CD14-positive monocyte (primary cell): Measurements from ENCODE around the gene NRN1L. TPM values are rescaled to one million over a fixed set of nuclear protein-coding genes. Genes with fewer than 3 reads are reported as not detected.
A peak's percentile ranks its signal among the peaks of the same experiment; 100 is the strongest.

ENCODE experiments used
- DNase-seq, 3 donors: peaks; one replicate each; pipeline ENCODE4 v3.0.0-alpha.2; 2011 to 2022
- H2AFZ ChIP-seq: 2 replicates; pipeline ENCODE4 v1.6.0; 2012; ENCODE audit warnings: mild to moderate bottlenecking, low read depth, low read length, inconsistent platforms; ENCODE audit not compliant: insufficient read depth, poor library complexity, severe bottlenecking
- H3K27ac ChIP-seq, 2 donors: 1 replicate in 1 of 2; 2 replicates in 1 of 2; pipeline ENCODE4 v1.5.1; 2012 to 2013; ENCODE audit warnings: low read length in 2 of 2, control low read depth in 1 of 2, inconsistent platforms in 1 of 2, low read depth in 1 of 2, mild to moderate bottlenecking in 1 of 2
- H3K27me3 ChIP-seq, 2 donors: one replicate each; pipeline versions ENCODE4 v1.6.0 to v1.6.1; 2011 to 2013; ENCODE audit warnings: low read length in 2 of 2; ENCODE audit not compliant: control insufficient read depth in 2 of 2, insufficient read depth in 2 of 2
- H3K36me3 ChIP-seq, 2 donors: replicated peaks in 1 of 2; 1 replicate in 1 of 2; 2 replicates in 1 of 2; pipeline versions ENCODE4 v1.5.1 to v1.6.1; 2012 to 2013; ENCODE audit warnings: low read length in 2 of 2, control low read depth in 1 of 2, inconsistent platforms in 1 of 2, mild to moderate bottlenecking in 1 of 2; ENCODE audit not compliant: insufficient read depth in 2 of 2, control insufficient read depth in 1 of 2
- H3K4me1 ChIP-seq, 2 donors: 1 replicate in 1 of 2; 2 replicates in 1 of 2; pipeline versions ENCODE4 v1.5.1 to v1.6.1; 2012 to 2013; ENCODE audit warnings: low read length in 2 of 2, control low read depth in 1 of 2, inconsistent platforms in 1 of 2, mild to moderate bottlenecking in 1 of 2, moderate library complexity in 1 of 2; ENCODE audit not compliant: insufficient read depth in 2 of 2, control insufficient read depth in 1 of 2
- H3K4me2 ChIP-seq: replicated peaks from 2 replicates; pipeline ENCODE3; 2012; ENCODE audit warnings: low read length, moderate library complexity, mild to moderate bottlenecking; ENCODE audit not compliant: poor library complexity, severe bottlenecking; ENCODE audit errors: extremely low read depth
- H3K4me3 ChIP-seq, 3 experiments: fragments of 200-600 bp in 1 of 3; sonication (generic) in 1 of 3; replicated peaks in 1 of 3; 1 replicate in 2 of 3; 2 replicates in 1 of 3; pipeline ENCODE4 v1.5.1; 2011 to 2013; ENCODE audit warnings: low read length in 3 of 3, mild to moderate bottlenecking in 3 of 3, control low read depth in 2 of 3, low read depth in 2 of 3, inconsistent platforms in 1 of 3, moderate library complexity in 1 of 3
- H3K79me2 ChIP-seq: 2 replicates; pipeline ENCODE4 v1.6.0; 2012; ENCODE audit warnings: mild to moderate bottlenecking, control low read depth, inconsistent platforms, low read length, moderate library complexity; ENCODE audit not compliant: insufficient read depth
- H3K9ac ChIP-seq: 2 replicates; pipeline ENCODE4 v1.6.0; 2017; ENCODE audit warnings: low read length, mild to moderate bottlenecking; ENCODE audit not compliant: insufficient read depth, poor library complexity, severe bottlenecking
- H3K9me3 ChIP-seq, 2 donors: replicated peaks in 1 of 2; 1 replicate in 1 of 2; 2 replicates in 1 of 2; pipeline versions ENCODE4 v1.5.1 to v1.6.1; 2012 to 2013; ENCODE audit warnings: low read length in 2 of 2, control low read depth in 1 of 2; ENCODE audit not compliant: control insufficient read depth in 1 of 2, insufficient read depth in 1 of 2
- H4K20me1 ChIP-seq: 2 replicates; pipeline ENCODE4 v1.6.0; 2012; ENCODE audit warnings: mild to moderate bottlenecking, low read length, control low read depth, moderate library complexity; ENCODE audit not compliant: insufficient read depth
- H3K27ac Mint-ChIP-seq, 7 donors: one replicate each; pipeline ENCODE4 v1.8.0; 2020; ENCODE audit warnings: mild to moderate bottlenecking in 7 of 7, mixed read lengths in 7 of 7, moderate library complexity in 6 of 7, inconsistent platforms in 2 of 7
- H3K27me3 Mint-ChIP-seq, 3 donors: one replicate each; pipeline ENCODE4 v1.8.0; 2021 to 2022; ENCODE audit warnings: low read depth in 3 of 3, mild to moderate bottlenecking in 3 of 3, mixed read lengths in 3 of 3, moderate library complexity in 3 of 3, inconsistent platforms in 1 of 3
- H3K36me3 Mint-ChIP-seq, 2 donors: one replicate each; pipeline ENCODE4 v1.8.0; 2020; ENCODE audit warnings: mixed read lengths in 2 of 2, inconsistent platforms in 1 of 2, mild to moderate bottlenecking in 1 of 2
- H3K4me1 Mint-ChIP-seq: one replicate; pipeline ENCODE4 v1.8.0; 2020; ENCODE audit warnings: mild to moderate bottlenecking, mixed read lengths
- H3K4me3 Mint-ChIP-seq, 2 donors: one replicate each; pipeline ENCODE4 v1.8.0; 2020; ENCODE audit warnings: mild to moderate bottlenecking in 2 of 2, mixed read lengths in 2 of 2, moderate library complexity in 1 of 2
- H3K9me3 Mint-ChIP-seq, 7 donors: one replicate each; pipeline ENCODE4 v1.8.0; 2020 to 2022; ENCODE audit warnings: mixed read lengths in 7 of 7, mild to moderate bottlenecking in 6 of 7, moderate library complexity in 6 of 7, inconsistent platforms in 2 of 7
- WGBS: methylation state at CpG from one replicate; pipeline ENCODE4 v1.1.5; 2013; ENCODE audit warnings: missing lambda C conversion rate; ENCODE audit not compliant: insufficient coverage; 5-methylcytosine and 5-hydroxymethylcytosine counted together
- intact Hi-C, 2 donors: fragments of 100-400 bp; cut with micrococcal nuclease; formaldehyde crosslinking; loops; one replicate each; pipeline versions ENCODE4 v1.15.0 to v1.15.1; 2023
- polyA plus RNA-seq, 3 donors: library from polyadenylated mRNA; depleted of rRNA in 1 of 3; unstranded in 2 of 3; stranded (reverse) in 1 of 3; fragments of 300-500 nt in 2 of 3; fragments of >200 nt in 1 of 3; fragmentation: Illumina TruSeq in 2 of 3; gene quantifications; 1 replicate in 2 of 3; 2 replicates in 1 of 3; pipeline ENCODE4 v1.2.3, GENCODE V29; 2012 to 2021
- TF ChIP-seq, protein P1 (sequence below): fragments of 200-600 bp; IDR thresholded peaks from one replicate; pipeline ENCODE4 v1.8.0; 2022; ENCODE audit warnings: antibody characterized with exemption, mild to moderate bottlenecking

Gene NRN1L
- polyA plus RNA-seq, 3 donors: 0.50 to 3.6 TPM; not detected in 1

DNA sequence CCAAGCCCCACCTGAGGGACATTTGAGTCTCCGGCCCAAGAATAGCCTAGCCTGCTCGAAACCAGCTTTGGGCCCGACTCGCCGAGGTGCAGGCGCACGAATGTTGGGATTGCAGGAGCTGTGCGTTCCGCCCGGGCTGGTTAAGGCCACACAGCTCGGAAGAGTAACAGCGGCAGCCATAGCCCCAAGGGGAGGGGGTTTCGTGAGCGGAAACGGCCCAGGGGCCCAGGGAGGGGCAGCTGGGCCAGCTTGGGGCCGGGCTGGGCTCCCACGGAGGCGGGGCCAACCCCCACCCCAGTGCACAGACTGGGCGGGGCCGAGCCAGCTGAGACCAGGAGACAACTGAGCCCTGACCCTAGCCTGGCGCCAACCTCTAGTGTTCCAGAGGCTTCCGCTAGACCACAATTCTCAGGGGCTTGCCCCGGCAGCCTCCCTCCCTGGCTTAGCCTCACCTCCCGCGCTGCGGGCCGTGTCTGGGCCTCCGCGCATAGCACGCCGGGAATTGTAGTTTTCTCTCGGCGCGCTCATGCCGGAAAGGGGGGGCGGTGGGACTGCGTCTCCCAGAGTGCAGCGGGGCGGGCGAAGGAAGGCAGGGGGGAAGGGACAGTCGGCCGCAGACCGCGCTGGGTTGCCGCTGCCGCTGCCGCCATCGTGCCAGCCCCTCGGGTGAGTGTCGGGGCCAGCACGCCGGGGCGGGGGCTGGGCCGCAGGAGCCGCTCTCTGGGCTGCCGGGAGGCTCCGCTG is 38.2 kb upstream of the NRN1L start, which contains the start of gene NUTF2:
NUTF2 (plus strand) TSS at position 614 of the 744 bp plus-strand sequence. CDS start 18,198 bp downstream, outside the sequence.
- Mint-ChIP-seq H3K4me1 (peaks cover 51% of the 10 kb centered on the region), H3K27ac (peak within 1 kb of the TSS; percentile 82 to 94 (median 89)), H3K9me3 (peaks cover 0 to 3% (median 0%) of the 10 kb centered on the region in 7 donors), H3K4me3 (peak within 1 kb of the TSS; percentile 82 to 93), H3K27me3 (peaks cover 0 to 1% (median 1%) of the 10 kb centered on the region in 3 donors), H3K36me3 (peaks cover 4 to 5% of the 10 kb centered on the region in 2 donors)
- TF ChIP-seq, protein P1, sequence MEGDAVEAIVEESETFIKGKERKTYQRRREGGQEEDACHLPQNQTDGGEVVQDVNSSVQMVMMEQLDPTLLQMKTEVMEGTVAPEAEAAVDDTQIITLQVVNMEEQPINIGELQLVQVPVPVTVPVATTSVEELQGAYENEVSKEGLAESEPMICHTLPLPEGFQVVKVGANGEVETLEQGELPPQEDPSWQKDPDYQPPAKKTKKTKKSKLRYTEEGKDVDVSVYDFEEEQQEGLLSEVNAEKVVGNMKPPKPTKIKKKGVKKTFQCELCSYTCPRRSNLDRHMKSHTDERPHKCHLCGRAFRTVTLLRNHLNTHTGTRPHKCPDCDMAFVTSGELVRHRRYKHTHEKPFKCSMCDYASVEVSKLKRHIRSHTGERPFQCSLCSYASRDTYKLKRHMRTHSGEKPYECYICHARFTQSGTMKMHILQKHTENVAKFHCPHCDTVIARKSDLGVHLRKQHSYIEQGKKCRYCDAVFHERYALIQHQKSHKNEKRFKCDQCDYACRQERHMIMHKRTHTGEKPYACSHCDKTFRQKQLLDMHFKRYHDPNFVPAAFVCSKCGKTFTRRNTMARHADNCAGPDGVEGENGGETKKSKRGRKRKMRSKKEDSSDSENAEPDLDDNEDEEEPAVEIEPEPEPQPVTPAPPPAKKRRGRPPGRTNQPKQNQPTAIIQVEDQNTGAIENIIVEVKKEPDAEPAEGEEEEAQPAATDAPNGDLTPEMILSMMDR: no peak
- H3K4me3 ChIP-seq: peak within 1 kb of the TSS; percentile 58 to 94 (median 90)
- peaks cover 81% of the 10 kb centered on the region for H3K79me2 ChIP-seq
- DNase-seq: peak; percentile 86 to 90 (median 88)
- no peaks in the 10 kb centered on the region for H3K9me3 ChIP-seq
- H4K20me1 ChIP-seq: peaks cover 50% of the 10 kb centered on the region
- H3K27ac ChIP-seq: peak within 1 kb of the TSS; percentile 81 to 83
- H3K36me3 ChIP-seq: no peaks in the 10 kb centered on the region
- 0% methylated on average over 49 of the region's 57 CpGs for WGBS
- intact Hi-C loops: loop anchor here (1.0 to 10.0 kb wide), 4 partner anchors 13 to 182 kb away; partner anchors contain the start of genes ACD (in 1 of the 2), C16orf86 (in 1 of the 2), EDC4 (in 1 of the 2) and ENKD1 (in 1 of the 2)
- peaks cover 51 to 61% of the 10 kb centered on the region in 2 donors for H3K4me1 ChIP-seq
- H2AFZ ChIP-seq: peak within 1 kb of the TSS; percentile 98
- no peaks in the 10 kb centered on the region for H3K27me3 ChIP-seq
- H3K4me2 ChIP-seq: peak within 1 kb of the TSS; percentile 97
- peak within 1 kb of the TSS; percentile 83 for H3K9ac ChIP-seq

DNA sequence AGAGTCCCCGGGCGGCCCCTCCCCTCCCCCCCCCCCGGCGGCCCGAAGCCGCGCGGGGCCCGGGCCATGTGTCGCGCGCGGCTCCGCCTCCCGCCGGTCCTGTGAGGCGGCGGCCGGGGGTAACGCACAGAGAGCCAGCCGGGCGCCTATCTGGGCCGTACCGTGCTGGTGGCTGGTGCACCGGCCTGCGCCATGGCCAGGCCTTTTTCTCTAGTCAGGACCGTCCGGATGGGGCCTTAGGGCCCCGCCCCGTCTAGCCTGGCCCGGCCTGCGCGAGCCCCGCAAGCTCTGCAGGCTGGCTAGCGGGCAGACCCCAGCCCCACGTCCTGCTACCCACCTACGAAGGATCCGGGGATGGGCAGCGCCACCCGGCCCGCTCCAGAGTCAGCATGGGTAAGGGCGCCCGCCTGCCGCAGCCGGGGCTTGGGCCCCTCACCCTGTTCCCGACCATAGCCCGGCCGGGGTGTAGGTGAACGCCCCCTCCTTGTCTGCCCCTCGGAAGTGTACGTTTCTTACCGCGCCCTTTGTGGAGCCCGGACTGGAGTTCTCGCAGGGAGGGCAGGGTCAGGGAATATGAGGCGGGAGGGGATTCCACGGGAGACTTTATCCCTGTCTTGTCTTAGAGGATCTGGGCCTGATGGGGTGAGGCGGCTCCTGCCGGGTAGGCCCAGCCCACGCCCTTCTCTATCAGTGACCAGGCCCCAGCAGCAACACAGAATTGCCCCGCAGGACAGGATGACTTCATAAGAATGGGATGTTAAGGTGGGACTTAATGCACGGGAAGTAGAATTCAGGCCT is 37.4 kb upstream of the NRN1L start, which contains the start of gene CENPT:
CENPT (minus strand) TSS at position 630 of the 798 bp plus-strand sequence. CDS start 13,834 bp downstream, outside the sequence.
- Histone ChIP-seq H3K27me3 (no peaks in the 10 kb centered on the region), H3K4me2 (peak within 1 kb of the TSS; percentile 97), H2AFZ (peak within 1 kb of the TSS; percentile 98), H3K4me1 (peaks cover 49 to 58% of the 10 kb centered on the region in 2 donors), H3K9ac (peak within 1 kb of the TSS; percentile 83), H3K36me3 (no peaks in the 10 kb centered on the region), H3K9me3 (no peaks in the 10 kb centered on the region), H3K27ac (peak within 1 kb of the TSS; percentile 81 to 83), H4K20me1 (peaks cover 50% of the 10 kb centered on the region), H3K79me2 (peaks cover 88% of the 10 kb centered on the region), H3K4me3 (peak within 1 kb of the TSS; percentile 58 to 94 (median 90))
- H3K36me3 Mint-ChIP-seq: peaks cover 4 to 5% of the 10 kb centered on the region in 2 donors
- TF ChIP-seq, protein P1: no peak
- intact Hi-C loops: loop anchor here in 1 of 2 donors (2.0 to 10.0 kb wide), 2 partner anchors 26 to 182 kb away; partner anchors contain the start of genes ACD, C16orf86, EDC4 and ENKD1
- peaks cover 49% of the 10 kb centered on the region for H3K4me1 Mint-ChIP-seq
- H3K4me3 Mint-ChIP-seq: peak within 1 kb of the TSS; percentile 82 to 93
- peaks cover 0 to 1% (median 1%) of the 10 kb centered on the region in 3 donors for H3K27me3 Mint-ChIP-seq
- under 1% methylated on average over 52 of the region's 62 CpGs for WGBS
- peak within 1 kb of the TSS in 6 of 7 donors; percentile 70 to 94 (median 86) for H3K27ac Mint-ChIP-seq
- DNase-seq: peak in 2 of 3 donors; percentile 47 to 51
- peaks cover 0 to 5% (median 0%) of the 10 kb centered on the region in 7 donors for H3K9me3 Mint-ChIP-seq
